ENCODE data around the gene SHISA5. TPM values are rescaled to one million over a fixed set of nuclear protein-coding genes. Genes with fewer than 3 reads are reported as not detected.

Gene SHISA5
- total and polyA plus RNA-seq, 4 donors: 40.7 to 104 (median 75.8) TPM

- H3K27ac ChIP-seq (ENCODE audit: low read depth in 1 of 2, low read length in 2 of 2): no peak overlapping the region
- no peak overlapping the region for H3K4me3 ChIP-seq (ENCODE audit: low read depth in 1 of 3, low read length in 3 of 3)
- no peaks in the 10 kb centered on the region for H3K36me3 ChIP-seq (ENCODE audit: control insufficient read depth in 4 of 4, insufficient read depth in 3 of 4, low read depth in 1 of 4, low read length in 3 of 4)
- H3K4me1 ChIP-seq (ENCODE audit: control insufficient read depth in 4 of 4, insufficient read depth in 4 of 4, low read length in 3 of 4): no peaks in the 10 kb centered on the region
- H3K9me3 ChIP-seq (ENCODE audit: control insufficient read depth in 4 of 4, low read length in 3 of 4): no peaks in the 10 kb centered on the region
- no peaks in the 10 kb centered on the region for H3K27me3 ChIP-seq (ENCODE audit: control insufficient read depth in 4 of 4, insufficient read depth in 4 of 4, low read length in 3 of 4)
- no peak for DNase-seq (ENCODE audit: low spot score)
- no peak for TF ChIP-seq FOXA2 (IDR thresholded peaks at IDR 0.05)
- TF ChIP-seq SP1 (IDR thresholded peaks at IDR 0.05): no peak
- no peak for TF ChIP-seq YY1 (IDR thresholded peaks at IDR 0.05)
- no peak for TF ChIP-seq GABPA (IDR thresholded peaks at IDR 0.05 in 1 of 2, conservative IDR thresholded peaks at IDR 0.05 in 1 of 2)
- TF ChIP-seq FOXA1 (IDR thresholded peaks at IDR 0.05): no peak
- no peak for TF ChIP-seq MAX (IDR thresholded peaks at IDR 0.05)
- TF ChIP-seq ATF3 (IDR thresholded peaks at IDR 0.05): no peak
- TF ChIP-seq JUND (IDR thresholded peaks at IDR 0.05): no peak
- TF ChIP-seq RXRA (IDR thresholded peaks at IDR 0.05): no peak
- no peak overlapping the region for H3K9ac ChIP-seq (ENCODE audit: low read depth in 1 of 2, low read length in 2 of 2)
- 83% methylated on average over 3 of the region's 3 CpGs for WGBS
Measured at GRCh38 chr3:48528754-48529153, 24.8 kb upstream of the SHISA5 start.

GRCh38 chr3:48528048-48528447 is 24.1 kb upstream of the SHISA5 start:
- Histone ChIP-seq H3K36me3 (ENCODE audit: control insufficient read depth in 4 of 4, insufficient read depth in 3 of 4, low read depth in 1 of 4, low read length in 3 of 4) (no peaks in the 10 kb centered on the region), H3K9ac (ENCODE audit: low read depth in 1 of 2, low read length in 2 of 2) (no peak overlapping the region), H3K27me3 (ENCODE audit: control insufficient read depth in 4 of 4, insufficient read depth in 4 of 4, low read length in 3 of 4) (no peaks in the 10 kb centered on the region), H3K4me1 (ENCODE audit: control insufficient read depth in 4 of 4, insufficient read depth in 4 of 4, low read length in 3 of 4) (no peaks in the 10 kb centered on the region), H3K27ac (ENCODE audit: low read depth in 1 of 2, low read length in 2 of 2) (no peak overlapping the region), H3K9me3 (ENCODE audit: control insufficient read depth in 4 of 4, low read length in 3 of 4) (no peaks in the 10 kb centered on the region), H3K4me3 (ENCODE audit: low read depth in 1 of 3, low read length in 3 of 3) (no peak overlapping the region)
- no peak for DNase-seq (ENCODE audit: low spot score)
- WGBS: 96% methylated on average over 9 of the region's 9 CpGs
- no peak for TF ChIP-seq JUND (IDR thresholded peaks at IDR 0.05)
- TF ChIP-seq NR2F2 (IDR thresholded peaks at IDR 0.05): no peak
- no peak for TF ChIP-seq YY1 (IDR thresholded peaks at IDR 0.05)

- WGBS: 93% methylated on average over 9 of the region's 9 CpGs
- no peaks in the 10 kb centered on the region for H3K36me3 ChIP-seq (ENCODE audit: control insufficient read depth in 4 of 4, insufficient read depth in 3 of 4, low read depth in 1 of 4, low read length in 3 of 4)
- no peaks in the 10 kb centered on the region for H3K9me3 ChIP-seq (ENCODE audit: control insufficient read depth in 4 of 4, low read length in 3 of 4)
- no peaks in the 10 kb centered on the region for H3K4me1 ChIP-seq (ENCODE audit: control insufficient read depth in 4 of 4, insufficient read depth in 4 of 4, low read length in 3 of 4)
- DNase-seq (ENCODE audit: low spot score): no peak
- H3K9ac ChIP-seq (ENCODE audit: low read depth in 1 of 2, low read length in 2 of 2): no peak overlapping the region
- TF ChIP-seq NR2F2 (IDR thresholded peaks at IDR 0.05) (no peak), JUND (IDR thresholded peaks at IDR 0.05) (no peak), GABPA (IDR thresholded peaks at IDR 0.05 in 1 of 2, conservative IDR thresholded peaks at IDR 0.05 in 1 of 2) (no peak), FOXA1 (IDR thresholded peaks at IDR 0.05) (no peak), ZBTB33 (IDR thresholded peaks at IDR 0.05) (no peak), RAD21 (IDR thresholded peaks at IDR 0.05) (no peak), FOXA2 (IDR thresholded peaks at IDR 0.05) (no peak), HNF4A (conservative IDR thresholded peaks at IDR 0.05) (no peak)
- H3K27me3 ChIP-seq (ENCODE audit: control insufficient read depth in 4 of 4, insufficient read depth in 4 of 4, low read length in 3 of 4): no peaks in the 10 kb centered on the region
- H3K4me3 ChIP-seq (ENCODE audit: low read depth in 1 of 3, low read length in 3 of 3): no peak overlapping the region
- H3K27ac ChIP-seq (ENCODE audit: low read depth in 1 of 2, low read length in 2 of 2): no peak overlapping the region
Measured at GRCh38 chr3:48524970-48525369, 21.0 kb upstream of the SHISA5 start.
